H54 (cell line): ENCODE data around the gene DHRS3.
"Not testable (repeated sequence)": the region's sequence is repeated elsewhere in the genome, so short reads cannot be mapped to it uniquely, and the experiment has no call there.

Experiments
- DNase-seq: peaks from one replicate; pipeline ENCODE4 v3.0.0; 2011; ENCODE audit warnings: low spot score, mixed read lengths; ENCODE audit not compliant: insufficient read length
- FAIRE-seq: peaks from 3 replicates; lab custom pipeline; 2011; peaks lifted over from hg19 to GRCh38; lab: Jason Lieb, UNC
- POLR2A ChIP-seq: IDR thresholded peaks from 2 replicates; pipeline ENCODE4 v1.6.1; 2011; ENCODE audit warnings: low read depth, mild to moderate bottlenecking, low read length

The DHRS3 gene

GRCh38 chr1:12649971-12650421 lies 32.0 kb upstream of the DHRS3 start:
- DNase-seq (no peak), FAIRE-seq (no peak)
- no peak for TF ChIP-seq POLR2A

GRCh38 chr1:12648741-12649140 lies 30.7 kb upstream of the DHRS3 start:
- DNase-seq (no peak), FAIRE-seq (no peak)
- no peak for TF ChIP-seq POLR2A

DNA sequence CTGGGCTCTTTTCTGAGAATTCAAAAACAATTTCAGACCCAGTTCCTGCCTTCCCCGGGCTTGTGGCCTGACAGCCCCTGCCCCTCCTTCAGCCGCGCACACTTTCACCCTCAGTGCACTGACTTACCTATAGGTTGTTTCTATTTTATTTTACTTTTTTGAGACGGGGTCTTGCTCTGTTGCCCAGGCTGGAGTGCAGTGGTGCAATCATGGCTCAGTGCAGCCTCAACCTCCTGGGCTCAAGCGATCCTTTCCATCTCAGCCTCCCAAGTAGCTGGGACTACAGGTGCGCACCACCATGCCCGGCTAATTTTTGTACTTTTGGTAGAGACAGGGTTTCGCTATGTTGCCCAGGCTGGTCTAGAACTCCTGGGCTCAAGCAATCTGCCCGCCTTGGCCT lies 27.4 kb upstream of the DHRS3 start:
- not testable (repeated sequence) for DNase-seq, FAIRE-seq

DNA sequence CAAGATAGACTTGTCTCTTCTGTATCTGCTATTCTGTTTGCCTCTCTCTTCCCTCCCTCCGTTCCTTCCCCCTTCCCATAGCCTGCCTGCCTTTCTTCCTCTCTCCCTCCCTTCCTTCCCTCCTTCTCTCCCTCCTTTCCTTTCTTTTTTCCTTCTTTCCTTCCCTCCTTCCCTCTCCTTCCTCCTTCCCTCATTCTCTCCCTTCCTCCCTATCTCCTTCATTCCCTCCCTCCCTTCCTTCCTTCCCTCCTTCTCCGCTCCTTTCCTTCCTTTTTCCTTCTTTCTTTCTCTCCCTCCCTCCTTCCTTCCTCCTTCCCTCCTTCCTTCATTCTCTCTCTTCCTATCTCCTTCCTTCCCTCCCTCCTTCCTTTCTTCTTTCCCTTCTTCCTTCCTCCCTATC lies 26.8 kb upstream of the DHRS3 start:
- no peak for FAIRE-seq
- TF ChIP-seq POLR2A: no peak
- DNase-seq: no peak

DNA sequence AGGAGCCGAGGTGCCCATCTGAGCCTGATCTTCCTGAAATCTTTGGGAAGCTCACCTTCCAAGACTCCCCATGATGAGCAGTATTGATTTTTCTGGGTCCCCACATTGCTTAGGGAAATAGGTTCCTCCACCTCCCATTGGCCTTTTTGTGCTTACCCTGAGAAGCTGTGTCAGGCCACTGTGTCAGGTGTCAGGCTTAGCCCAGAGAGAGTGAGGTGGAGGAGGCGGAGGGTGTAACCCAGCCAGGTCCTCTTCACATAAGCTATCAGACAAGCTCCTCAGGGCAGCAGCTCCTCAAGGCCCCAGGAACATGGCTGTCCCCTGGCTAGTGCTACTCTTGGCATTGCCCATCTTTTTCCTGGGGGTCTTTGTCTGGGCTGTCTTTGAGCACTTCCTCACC lies 26.2 kb upstream of the DHRS3 start:
- DNase-seq: no peak
- FAIRE-seq: no peak
- TF ChIP-seq POLR2A: no peak

GRCh38 chr1:12643785-12644184 lies 25.8 kb upstream of the DHRS3 start, which contains the start of gene AADACL4:
AADACL4 (plus strand) TSS chr1:12644085; CDS start chr1:12644547, 462 bp downstream.
- DNase-seq: no peak
- FAIRE-seq: no peak
- no peak for TF ChIP-seq POLR2A

GRCh38 chr1:12643079-12643478 lies 25.1 kb upstream of the DHRS3 start:
- FAIRE-seq (no peak), DNase-seq (no peak)
- no peak for TF ChIP-seq POLR2A

DNA sequence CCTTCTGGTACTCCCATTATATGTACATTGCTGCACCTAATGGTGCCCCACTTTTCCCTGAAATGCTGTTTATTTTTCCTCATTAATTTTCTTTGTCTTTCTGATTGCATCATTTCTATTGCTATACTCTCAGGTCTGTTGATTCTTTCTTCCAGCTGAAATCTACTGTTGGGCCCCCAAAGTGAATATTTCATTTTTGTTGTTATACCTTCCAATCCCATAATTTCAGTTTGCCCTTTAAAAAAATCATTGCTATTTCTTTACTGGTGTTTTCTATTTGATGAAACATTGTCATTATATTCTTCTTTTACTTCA lies 22.9 kb upstream of the DHRS3 start:
- DNase-seq: no peak
- TF ChIP-seq POLR2A: no peak
- no peak for FAIRE-seq

GRCh38 chr1:12640237-12640957 lies 22.4 kb upstream of the DHRS3 start:
- FAIRE-seq (no peak), DNase-seq (no peak)
- TF ChIP-seq POLR2A: no peak

DNA sequence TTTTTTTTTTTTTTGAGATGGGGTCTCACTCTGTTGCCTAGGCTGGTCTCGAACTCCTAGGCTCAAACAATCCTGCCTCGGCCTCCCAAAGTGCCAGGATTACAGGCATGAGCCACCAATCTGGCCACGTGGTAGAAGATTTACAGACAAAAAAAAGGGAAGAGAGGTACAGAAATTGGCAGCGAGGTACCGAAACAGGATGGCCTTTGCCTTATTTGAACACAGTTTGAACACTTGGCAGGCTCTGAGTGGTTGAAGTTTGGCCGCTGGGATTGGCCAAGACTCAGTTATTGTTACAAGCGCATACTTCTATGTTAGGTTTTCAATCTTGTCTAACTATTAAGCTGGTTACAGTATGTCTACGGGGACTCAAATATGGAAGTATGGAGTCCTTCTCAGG lies 19.7 kb upstream of the DHRS3 start:
- no peak for TF ChIP-seq POLR2A
- no peak for FAIRE-seq

DNA sequence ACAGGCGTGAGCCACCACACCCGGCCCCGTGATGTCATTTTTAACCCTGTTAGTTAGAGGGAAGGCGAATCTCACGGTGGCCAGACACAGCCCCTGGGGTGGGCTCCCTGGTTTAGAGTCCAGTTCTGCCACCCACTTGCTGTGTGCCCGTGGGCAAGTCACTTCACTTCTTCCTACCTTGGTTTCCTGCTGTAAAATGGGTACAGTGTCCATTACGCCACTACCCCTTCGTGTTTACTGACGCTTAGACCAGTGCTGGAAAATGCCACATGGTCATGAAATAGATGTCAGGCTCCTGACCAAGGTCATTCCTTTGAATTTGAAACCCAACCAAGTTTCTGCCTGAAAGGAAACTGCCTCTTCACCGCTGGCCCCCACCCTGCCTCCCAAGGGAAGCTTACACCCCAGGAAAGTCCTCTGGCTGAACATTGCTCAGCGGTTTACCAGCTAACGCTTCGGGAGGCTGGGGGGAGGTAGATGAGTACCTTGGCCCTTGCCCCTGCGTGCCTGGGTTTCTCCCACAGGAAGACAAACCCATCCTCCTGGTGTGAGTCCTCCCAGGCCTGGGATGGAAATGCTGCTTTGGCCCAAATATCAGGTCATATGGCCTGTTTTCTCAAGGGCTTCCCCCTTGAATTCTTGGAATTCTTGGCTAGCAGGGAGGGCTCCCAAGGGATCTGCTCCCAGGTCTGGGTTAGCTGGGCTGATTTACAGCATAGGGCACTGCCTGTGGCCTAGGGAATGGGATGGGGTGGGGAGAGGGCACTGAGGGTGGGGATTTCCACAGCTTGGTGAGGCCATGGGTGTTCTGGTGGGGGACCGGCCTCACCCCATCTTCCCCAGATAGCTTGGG lies 18.3 kb upstream of the DHRS3 start:
- DNase-seq (no peak), FAIRE-seq (no peak)
- TF ChIP-seq POLR2A: no peak

More for the DNA sequence above, 19.7 kb upstream of the DHRS3 start:
- DNase-seq: no peak

DNA sequence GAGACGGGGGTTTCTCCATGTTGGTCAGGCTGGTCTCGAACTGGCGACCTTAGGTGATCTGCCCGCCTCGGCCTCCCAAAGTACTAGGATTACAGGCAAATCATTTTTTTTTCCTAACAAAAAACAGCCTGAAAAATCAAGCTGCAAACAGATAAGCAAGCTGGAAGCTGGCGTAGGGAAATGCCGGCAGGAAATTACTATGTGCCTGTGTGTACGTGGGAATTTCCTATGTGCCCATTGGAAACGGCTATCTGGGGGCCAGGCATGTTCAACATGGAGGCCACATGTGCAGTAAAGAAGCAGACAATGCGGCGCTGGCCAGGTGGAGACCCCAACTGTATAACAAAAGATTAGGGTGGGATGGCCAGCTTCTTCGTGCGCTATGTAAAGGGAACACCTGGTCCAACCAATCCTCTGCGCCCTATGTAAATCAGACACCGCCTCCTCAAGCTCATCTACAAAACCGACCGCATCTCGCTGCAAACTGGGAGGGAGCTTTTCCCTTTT lies 16.7 kb upstream of the DHRS3 start:
- no peak for FAIRE-seq
- no peak for TF ChIP-seq POLR2A

DNA sequence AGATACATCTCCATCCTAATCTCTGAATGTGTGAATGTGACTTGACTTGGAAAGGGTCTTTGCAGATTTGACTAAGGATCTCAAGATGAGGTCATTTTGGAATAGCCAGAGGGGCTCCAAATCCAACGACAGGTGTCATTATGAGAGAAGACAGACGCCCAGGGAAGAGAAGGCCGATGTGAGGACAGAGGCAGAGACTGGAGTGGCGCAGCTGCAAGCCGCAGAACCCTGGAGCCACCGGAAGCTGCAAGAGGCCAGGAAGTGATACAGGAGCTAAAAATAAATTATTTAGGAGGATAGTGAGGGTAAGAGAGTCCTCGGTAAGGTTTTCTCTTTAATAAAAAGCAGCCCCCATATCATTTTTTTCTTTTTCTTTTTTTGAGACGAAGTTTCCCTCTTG lies 16.1 kb upstream of the DHRS3 start:
- no peak for FAIRE-seq
- no peak for DNase-seq
- no peak for TF ChIP-seq POLR2A

More for the DNA sequence above, 16.7 kb upstream of the DHRS3 start:
- no peak for DNase-seq

GRCh38 chr1:12631571-12631970 lies 13.6 kb upstream of the DHRS3 start:
- FAIRE-seq: no peak
- no peak for TF ChIP-seq POLR2A
- DNase-seq: no peak
